Measurements from ENCODE around the gene HOXB2. TPM values are rescaled to one million over a fixed set of nuclear protein-coding genes. Genes with fewer than 3 reads are reported as not detected.

The HOXB2 gene
- total and polyA plus RNA-seq, 2 of the 8 experiments (the other 6 are each of a cell fraction or from before 2014, with no cell fraction given): not detected

DNA sequence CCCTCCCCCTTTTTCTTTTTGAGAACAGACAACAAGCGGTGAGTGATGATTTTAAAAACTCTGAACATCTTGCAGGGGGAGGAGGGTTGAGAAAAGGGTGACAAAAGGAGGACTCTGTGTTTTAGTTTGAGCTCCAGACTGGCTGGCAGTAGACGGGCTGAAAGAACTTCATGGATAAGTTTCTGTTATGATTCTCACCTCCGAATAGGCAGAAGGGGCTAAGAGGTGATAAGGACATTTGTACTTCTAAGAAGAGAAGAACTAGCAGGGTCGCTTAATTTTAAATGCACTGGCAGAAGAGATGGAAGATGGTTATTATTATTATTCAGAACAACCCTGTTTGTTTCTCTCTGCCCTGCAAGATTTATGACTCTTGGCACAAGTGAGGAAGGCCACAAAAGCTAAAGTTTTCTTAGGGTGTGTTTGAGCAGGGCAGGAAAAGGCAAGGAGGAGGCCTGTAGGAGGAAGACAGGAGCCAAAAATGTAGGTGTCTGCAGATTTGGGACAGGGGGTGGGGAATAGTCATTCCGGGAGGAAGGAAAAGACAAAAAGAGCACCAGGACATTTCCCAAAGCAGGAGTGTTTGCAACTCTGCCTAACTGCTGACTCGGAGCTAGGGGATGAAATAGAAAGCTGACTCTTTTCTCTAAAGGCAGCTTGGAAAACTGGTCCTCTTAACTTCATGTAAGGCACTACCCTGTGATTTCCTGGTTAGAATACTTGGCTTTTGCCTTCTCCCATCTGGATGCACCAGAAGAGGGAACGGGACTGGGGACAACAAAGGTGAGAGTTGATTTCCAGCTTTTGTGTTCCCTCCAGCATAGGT, 11.9 kb upstream of the HOXB2 start (continued):
- TF ChIP-seq SRF (IDR thresholded peaks at IDR 0.05; ENCODE audit: low read depth, low read length): no peak
- TF ChIP-seq BACH1 (IDR thresholded peaks at IDR 0.05; ENCODE audit: low read length): no peak
